Astrocyte (in vitro differentiated cells and primary cell): ENCODE measurements around the gene AK1.

Experiments
- CTCF ChIP-seq: IDR thresholded peaks from 2 replicates; pipeline ENCODE4 v1.5.1; 2011; ENCODE audit warnings: low read depth, mild to moderate bottlenecking, inconsistent platforms, low read length, moderate library complexity; ENCODE audit not compliant: insufficient read depth
- EZH2 ChIP-seq: IDR thresholded peaks from 2 replicates; pipeline ENCODE4 v1.6.1; 2012; ENCODE audit warnings: mild to moderate bottlenecking, low read length, inconsistent platforms; ENCODE audit not compliant: insufficient read depth

- no peak for TF ChIP-seq CTCF
- TF ChIP-seq EZH2, result no peak
These were observed 49.4 kb upstream of the AK1 start for GRCh38 chr9:127926906-127927200.
